ENCODE results near the gene ERLEC1. TPM values are rescaled to one million over a fixed set of nuclear protein-coding genes. Genes with fewer than 3 reads are reported as not detected.

The ERLEC1 gene
- total and polyA plus RNA-seq, 2 experiments from 2014 or later: 73.2 to 75.3 TPM

DNA sequence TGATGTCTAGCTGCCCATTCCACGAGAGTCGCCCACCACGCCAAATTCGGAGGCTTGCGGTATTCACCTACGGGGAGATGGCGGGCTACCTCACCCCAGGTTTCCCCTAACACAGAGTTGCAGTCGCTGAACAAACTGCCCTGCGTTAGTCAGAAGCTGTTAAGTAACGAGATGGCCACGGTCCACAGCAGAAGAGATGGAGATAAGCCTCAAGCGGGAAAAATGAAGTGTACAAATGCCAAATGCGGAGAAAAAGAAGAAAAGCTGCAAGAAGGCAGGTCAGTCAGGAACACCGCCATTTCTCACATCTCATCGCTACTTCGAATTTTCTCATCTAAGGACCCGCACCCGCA lies 516 bp upstream of the ERLEC1 start:
- Histone ChIP-seq H3K79me2 (peaks cover 92% of the 10 kb centered on the region), H4K20me1 (ENCODE audit: insufficient read depth, poor library complexity, severe bottlenecking) (peaks cover 4% of the 10 kb centered on the region), H3K27me3 (no peaks in the 10 kb centered on the region), H3K4me2 (peak overlapping the region; percentile 89), H3K36me3 (replicated peaks; ENCODE audit: insufficient read depth, low read depth) (no peaks in the 10 kb centered on the region), H3K9me3 (ENCODE audit: low read depth) (no peaks in the 10 kb centered on the region), H2AFZ (peak overlapping the region; percentile 98), H3K4me3 (peak overlapping the region; percentile 81), H3K4me1 (ENCODE audit: insufficient read depth) (peaks cover 16% of the 10 kb centered on the region), H3K9me2 (replicated peaks; ENCODE audit: insufficient read depth) (no peaks in the 10 kb centered on the region), H3K27ac (peak overlapping the region; percentile 92)
- peak; percentile 58 for DNase-seq (ENCODE audit: low spot score)
- TF ChIP-seq, protein P1, sequence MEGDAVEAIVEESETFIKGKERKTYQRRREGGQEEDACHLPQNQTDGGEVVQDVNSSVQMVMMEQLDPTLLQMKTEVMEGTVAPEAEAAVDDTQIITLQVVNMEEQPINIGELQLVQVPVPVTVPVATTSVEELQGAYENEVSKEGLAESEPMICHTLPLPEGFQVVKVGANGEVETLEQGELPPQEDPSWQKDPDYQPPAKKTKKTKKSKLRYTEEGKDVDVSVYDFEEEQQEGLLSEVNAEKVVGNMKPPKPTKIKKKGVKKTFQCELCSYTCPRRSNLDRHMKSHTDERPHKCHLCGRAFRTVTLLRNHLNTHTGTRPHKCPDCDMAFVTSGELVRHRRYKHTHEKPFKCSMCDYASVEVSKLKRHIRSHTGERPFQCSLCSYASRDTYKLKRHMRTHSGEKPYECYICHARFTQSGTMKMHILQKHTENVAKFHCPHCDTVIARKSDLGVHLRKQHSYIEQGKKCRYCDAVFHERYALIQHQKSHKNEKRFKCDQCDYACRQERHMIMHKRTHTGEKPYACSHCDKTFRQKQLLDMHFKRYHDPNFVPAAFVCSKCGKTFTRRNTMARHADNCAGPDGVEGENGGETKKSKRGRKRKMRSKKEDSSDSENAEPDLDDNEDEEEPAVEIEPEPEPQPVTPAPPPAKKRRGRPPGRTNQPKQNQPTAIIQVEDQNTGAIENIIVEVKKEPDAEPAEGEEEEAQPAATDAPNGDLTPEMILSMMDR (IDR thresholded peaks at IDR 0.05; ENCODE audit: poor library complexity): no peak
- TF ChIP-seq EZH2 (IDR thresholded peaks at IDR 0.05; ENCODE audit: borderline replicate concordance) (no peak), EZH2phosphoT487 (IDR thresholded peaks at IDR 0.05; ENCODE audit: low read depth, severe bottlenecking, unreplicated experiment) (no peak)
- 2% methylated on average over 18 of the region's 18 CpGs for WGBS (ENCODE audit: low lambda C conversion rate, missing lambda C conversion rate)

DNA sequence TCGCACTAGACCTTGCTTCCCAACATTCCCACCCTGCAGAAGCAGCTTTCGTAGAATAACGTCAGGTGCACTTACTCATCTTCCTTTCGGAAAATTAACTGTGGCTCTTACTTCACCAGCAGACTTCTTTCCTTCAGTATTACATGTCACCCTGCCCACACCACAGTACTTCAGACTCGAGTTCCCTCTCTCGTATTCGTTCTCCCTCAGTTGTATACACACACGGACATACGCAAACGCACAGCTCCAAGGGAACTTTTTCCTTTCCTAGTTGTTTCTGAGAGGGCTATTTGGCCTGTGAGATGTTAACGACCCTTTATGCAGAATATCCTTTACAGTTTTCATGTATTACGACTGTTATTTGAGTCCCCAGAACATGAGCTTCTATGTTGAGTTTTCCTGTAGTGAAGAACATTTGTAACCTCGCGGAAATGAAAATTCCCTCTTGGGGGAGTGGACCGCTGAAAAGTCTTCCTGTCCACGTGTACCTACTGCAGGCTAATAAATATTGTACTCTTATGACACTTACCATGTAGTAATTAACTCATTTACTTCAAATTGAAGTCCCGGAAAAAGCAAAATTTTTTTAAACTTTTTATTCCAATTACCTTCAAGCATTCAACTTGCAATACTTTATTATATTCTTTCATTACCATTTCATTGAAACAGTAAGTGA lies 908 bp downstream of the ERLEC1 start:
- Histone ChIP-seq H3K27me3 (no peaks in the 10 kb centered on the region), H3K79me2 (peaks cover 92% of the 10 kb centered on the region), H3K9me3 (ENCODE audit: low read depth) (no peaks in the 10 kb centered on the region), H3K9me2 (replicated peaks; ENCODE audit: insufficient read depth) (no peaks in the 10 kb centered on the region), H3K4me3 (peak overlapping the region; percentile 81), H3K36me3 (replicated peaks; ENCODE audit: insufficient read depth, low read depth) (no peaks in the 10 kb centered on the region), H3K4me1 (ENCODE audit: insufficient read depth) (peaks cover 16% of the 10 kb centered on the region), H3K4me2 (peak overlapping the region; percentile 78), H2AFZ (peak overlapping the region; percentile 62), H4K20me1 (ENCODE audit: insufficient read depth, poor library complexity, severe bottlenecking) (peaks cover 4% of the 10 kb centered on the region), H3K27ac (peak overlapping the region; percentile 92)
- DNase-seq (ENCODE audit: low spot score): peak; percentile 26
- TF ChIP-seq, protein P1 (IDR thresholded peaks at IDR 0.05; ENCODE audit: poor library complexity): no peak
- no peak for TF ChIP-seq EZH2phosphoT487 (IDR thresholded peaks at IDR 0.05; ENCODE audit: low read depth, severe bottlenecking, unreplicated experiment)
- no peak for TF ChIP-seq EZH2 (IDR thresholded peaks at IDR 0.05; ENCODE audit: borderline replicate concordance)
- WGBS (ENCODE audit: low lambda C conversion rate, missing lambda C conversion rate): 8% methylated on average over 17 of the region's 17 CpGs

DNA sequence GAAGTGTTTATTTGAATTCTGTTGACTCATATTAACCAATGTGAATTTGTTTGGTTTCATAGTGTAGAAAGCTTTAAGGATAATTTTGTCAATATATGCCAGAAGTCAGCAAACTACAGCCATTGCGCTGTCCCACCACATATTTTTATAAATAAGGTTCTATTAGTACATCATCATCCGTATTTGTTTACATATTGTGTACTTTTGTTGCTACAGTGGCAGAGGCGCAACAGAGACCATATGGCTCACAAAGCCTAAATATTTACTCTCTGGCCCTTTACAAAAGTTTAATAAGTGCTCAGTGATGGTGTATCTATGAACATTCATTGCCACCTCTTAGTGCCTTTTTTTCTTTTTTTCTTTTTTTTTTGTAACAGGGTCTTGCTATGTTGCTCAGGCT lies 6.4 kb downstream of the ERLEC1 start:
- no peaks in the 10 kb centered on the region for H3K9me3 ChIP-seq (ENCODE audit: low read depth)
- H3K9me2 ChIP-seq (replicated peaks; ENCODE audit: insufficient read depth): no peaks in the 10 kb centered on the region
- H3K4me3 ChIP-seq: no peak overlapping the region
- H2AFZ ChIP-seq: no peak overlapping the region
- H4K20me1 ChIP-seq (ENCODE audit: insufficient read depth, poor library complexity, severe bottlenecking): peaks cover 8% of the 10 kb centered on the region
- TF ChIP-seq, protein P1 (IDR thresholded peaks at IDR 0.05; ENCODE audit: poor library complexity): no peak
- no peak for TF ChIP-seq EZH2 (IDR thresholded peaks at IDR 0.05; ENCODE audit: borderline replicate concordance)
- TF ChIP-seq EZH2phosphoT487 (IDR thresholded peaks at IDR 0.05; ENCODE audit: low read depth, severe bottlenecking, unreplicated experiment): no peak
- DNase-seq (ENCODE audit: low spot score): no peak
- no peaks in the 10 kb centered on the region for H3K27me3 ChIP-seq
- H3K36me3 ChIP-seq (replicated peaks; ENCODE audit: insufficient read depth, low read depth): no peaks in the 10 kb centered on the region
- no peak overlapping the region for H3K4me2 ChIP-seq
- no peaks in the 10 kb centered on the region for H3K4me1 ChIP-seq (ENCODE audit: insufficient read depth)
- peaks cover 54% of the 10 kb centered on the region for H3K79me2 ChIP-seq
- no peak overlapping the region for H3K27ac ChIP-seq
- 82% methylated on average over 3 of the region's 3 CpGs for WGBS (ENCODE audit: low lambda C conversion rate, missing lambda C conversion rate)

Measured in hepatocyte (in vitro differentiated cells).